GM23338 (cell line): ENCODE results near the gene DUSP15. TPM values are rescaled to one million over a fixed set of nuclear protein-coding genes. Genes with fewer than 3 reads are reported as not detected.

Experiments
- ATAC-seq: fragments of 200-7000 bp; cut with Tn5 transposase; 3 replicates; pipeline ENCODE4 v1.9.1; 2020
- DNase-seq: peaks from one replicate; pipeline ENCODE4 v3.0.0-alpha.2; 2015; ENCODE audit warnings: low spot score
- H2AFZ ChIP-seq: fragments of 200-600 bp; sonication (generic); 2 replicates; pipeline ENCODE4 v1.8.0; 2016; ENCODE audit warnings: antibody characterized with exemption, mild to moderate bottlenecking, moderate library complexity
- H3F3A ChIP-seq: fragments of 200-600 bp; sonication (generic); replicated peaks from 2 replicates; pipeline ENCODE4 v1.8.0; 2017; ENCODE audit warnings: antibody characterized with exemption, mixed run types, low read depth
- H3K27ac ChIP-seq: fragments of 200-600 bp; sonication (generic); 2 replicates; pipeline ENCODE4 v1.6.1; 2016; ENCODE audit warnings: low read depth
- H3K27me3 ChIP-seq: fragments of 200-600 bp; sonication (generic); 2 replicates; pipeline ENCODE4 v1.8.0; 2016; ENCODE audit warnings: mild to moderate bottlenecking, mixed run types, moderate library complexity; ENCODE audit not compliant: insufficient read depth
- H3K36me3 ChIP-seq: fragments of 200-600 bp; sonication (generic); 2 replicates; pipeline ENCODE4 v1.8.0; 2016; ENCODE audit warnings: mild to moderate bottlenecking; ENCODE audit not compliant: insufficient read depth
- H3K4me1 ChIP-seq: fragments of 200-600 bp; sonication (generic); 2 replicates; pipeline ENCODE4 v1.8.0; 2016; ENCODE audit warnings: mild to moderate bottlenecking, moderate library complexity; ENCODE audit not compliant: insufficient read depth
- H3K4me2 ChIP-seq: fragments of 200-600 bp; sonication (generic); 2 replicates; pipeline ENCODE4 v1.7.1; 2017; ENCODE audit warnings: mixed run types
- H3K4me3 ChIP-seq: fragments of 200-600 bp; sonication (generic); 2 replicates; pipeline ENCODE4 v1.6.1; 2016; ENCODE audit warnings: mixed run types
- H3K79me2 ChIP-seq: fragments of 200-600 bp; sonication (generic); replicated peaks from 2 replicates; pipeline ENCODE4 v1.8.0; 2017; ENCODE audit warnings: mild to moderate bottlenecking; ENCODE audit not compliant: insufficient read depth
- H3K9me2 ChIP-seq: fragments of 200-600 bp; sonication (generic); 2 replicates; pipeline ENCODE4 v1.8.0; 2017; ENCODE audit not compliant: insufficient read depth
- H4K20me1 ChIP-seq: fragments of 200-600 bp; sonication (generic); replicated peaks from 2 replicates; pipeline ENCODE4 v1.8.0; 2017; ENCODE audit warnings: mild to moderate bottlenecking; ENCODE audit not compliant: insufficient read depth
- H3K27ac Mint-ChIP-seq: 2 replicates; pipeline ENCODE4 v1.8.0; 2020; ENCODE audit warnings: inconsistent platforms, mild to moderate bottlenecking, moderate library complexity, mixed read lengths
- H3K27me3 Mint-ChIP-seq: 3 replicates; pipeline ENCODE4 v1.8.0; 2022; ENCODE audit warnings: low read depth, mild to moderate bottlenecking, moderate library complexity, mixed read lengths, inconsistent platforms; ENCODE audit not compliant: insufficient read depth, poor library complexity
- H3K36me3 Mint-ChIP-seq: 3 replicates; pipeline ENCODE4 v1.8.0; 2021; ENCODE audit warnings: low read depth, mild to moderate bottlenecking, inconsistent platforms, moderate library complexity, mixed read lengths
- H3K4me1 Mint-ChIP-seq: 3 replicates; pipeline ENCODE4 v1.8.0; 2020; ENCODE audit warnings: mild to moderate bottlenecking, inconsistent platforms, mixed read lengths
- H3K4me3 Mint-ChIP-seq: 3 replicates; pipeline ENCODE4 v1.8.0; 2021; ENCODE audit warnings: moderate library complexity, mild to moderate bottlenecking, inconsistent platforms, mixed read lengths
- H3K9me3 Mint-ChIP-seq: 3 replicates; pipeline ENCODE4 v1.8.0; 2020; ENCODE audit warnings: moderate library complexity, mild to moderate bottlenecking, inconsistent platforms, mixed read lengths
- CREB1 ChIP-seq: fragments of 250-450 bp; sonication (Bioruptor Pico); IDR thresholded peaks from 2 replicates; pipeline ENCODE4 v1.5.0; 2020; ENCODE audit warnings: low read depth, mild to moderate bottlenecking, moderate library complexity
- EZH2 ChIP-seq: fragments of 200-600 bp; sonication (generic); IDR thresholded peaks from one replicate; pipeline ENCODE4 v1.8.0; 2017; ENCODE audit warnings: antibody characterized with exemption, mild to moderate bottlenecking, low read depth; ENCODE audit not compliant: unreplicated experiment
- EZH2phosphoT487 ChIP-seq: fragments of 200-600 bp; sonication (generic); IDR thresholded peaks from one replicate; pipeline ENCODE4 v1.8.1; 2018; ENCODE audit warnings: antibody characterized with exemption; ENCODE audit not compliant: unreplicated experiment
- JUNB ChIP-seq: IDR thresholded peaks from one replicate; pipeline ENCODE4 v1.6.1; 2016; ENCODE audit warnings: antibody characterized with exemption; ENCODE audit not compliant: unreplicated experiment
- NANOG ChIP-seq: IDR thresholded peaks from 2 replicates; pipeline ENCODE4 v1.6.1; 2016; ENCODE audit warnings: antibody characterized with exemption, borderline replicate concordance
- POLR2AphosphoS5 ChIP-seq: IDR thresholded peaks from 2 replicates; pipeline ENCODE4 v1.6.1; 2016; ENCODE audit warnings: antibody characterized with exemption, low read depth
- STAT1 ChIP-seq: IDR thresholded peaks from one replicate; pipeline ENCODE4 v1.6.1; 2016; ENCODE audit warnings: antibody characterized with exemption; ENCODE audit not compliant: unreplicated experiment
- ZNF114 ChIP-seq: fragments of 250-450 bp; sonication (Bioruptor Pico); IDR thresholded peaks from 2 replicates; pipeline ENCODE4 v1.5.0; 2020; ENCODE audit warnings: mild to moderate bottlenecking, moderate library complexity
- ZNF331 ChIP-seq: fragments of 250-450 bp; sonication (Bioruptor Pico); IDR thresholded peaks from 2 replicates; pipeline ENCODE4 v1.5.0; 2020; ENCODE audit warnings: low read depth, mild to moderate bottlenecking, moderate library complexity
- ZNF462 ChIP-seq: fragments of 250-450 bp; sonication (Bioruptor Pico); IDR thresholded peaks from 2 replicates; pipeline ENCODE4 v1.5.0; 2020; ENCODE audit warnings: mild to moderate bottlenecking, moderate library complexity
- polyA plus RNA-seq: library from polyadenylated mRNA; unstranded; fragments of >200 nt; fragmentation: Nextera tagmentation; extraction: Ambion mirVana; gene quantifications from 2 replicates; pipeline ENCODE4 v1.2.1, GENCODE V29; 2016
- total RNA-seq: library from RNA; depleted of rRNA; stranded (reverse); fragments of >200 nt; shearing (Covaris generic); gene quantifications from 2 replicates; pipeline ENCODE4 v1.2.3, GENCODE V29; 2014
- TF ChIP-seq, protein P1 (sequence below), 2 experiments: fragments of 200-600 bp in 1 of 2; sonication (generic) in 1 of 2; conservative IDR thresholded peaks; 2 replicates each; pipeline versions ENCODE4 v1.5.1 to v1.6.1; 2016 to 2017; ENCODE audit warnings: antibody characterized with exemption in 2 of 2, low read depth in 2 of 2, mild to moderate bottlenecking in 2 of 2, moderate library complexity in 1 of 2
- TF ChIP-seq, protein P2 (sequence below): IDR thresholded peaks from one replicate; pipeline ENCODE4 v1.6.1; 2018; ENCODE audit warnings: antibody characterized with exemption; ENCODE audit not compliant: unreplicated experiment

Gene DUSP15
- total and polyA plus RNA-seq, 2 experiments from 2014 or later: 0.61 to 2.8 TPM

- TF ChIP-seq ZNF462 (CRISPR knock-in tag) (no peak), STAT1 (no peak), CREB1 (CRISPR knock-in tag) (no peak)
These were observed 44.3 kb downstream of the DUSP15 start (continued) for GRCh38 chr20:31826074-31826473.

GRCh38 chr20:31824554-31825313 lies 45.6 kb downstream of the DUSP15 start:
- Mint-ChIP-seq H3K27me3 (peaks cover 7% of the 10 kb centered on the region), H3K9me3 (no peaks in the 10 kb centered on the region; the same call in 1 of the 3 replicates), H3K36me3 (no peaks in the 10 kb centered on the region), H3K4me1 (peaks cover 3% of the 10 kb centered on the region; the same call in 2 of the 3 replicates), H3K4me3 (no peak overlapping the region), H3K27ac (no peak overlapping the region)
- Histone ChIP-seq H2AFZ (no peak overlapping the region), H3K79me2 (no peaks in the 10 kb centered on the region), H3K9me2 (no peaks in the 10 kb centered on the region), H3K4me2 (no peak overlapping the region), H3K4me3 (no peak overlapping the region), H3F3A (0 out of 2 replicates have a peak, but pooled peaks cover 9% of the 10 kb centered on the region), H3K27ac (no peak overlapping the region), H4K20me1 (no peaks in the 10 kb centered on the region; the same call in 1 of the 2 replicates), H3K4me1 (peaks cover 4% of the 10 kb centered on the region), H3K36me3 (no peaks in the 10 kb centered on the region), H3K27me3 (no peaks in the 10 kb centered on the region)
- no peak for ATAC-seq
- no peak for DNase-seq
- TF ChIP-seq STAT1 (no peak), EZH2 (no peak), JUNB (no peak), NANOG (no peak), POLR2AphosphoS5 (no peak), EZH2phosphoT487 (no peak), CREB1 (CRISPR knock-in tag) (no peak), ZNF331 (CRISPR knock-in tag) (no peak), ZNF114 (CRISPR knock-in tag) (no peak)
- TF ChIP-seq, protein P1, sequence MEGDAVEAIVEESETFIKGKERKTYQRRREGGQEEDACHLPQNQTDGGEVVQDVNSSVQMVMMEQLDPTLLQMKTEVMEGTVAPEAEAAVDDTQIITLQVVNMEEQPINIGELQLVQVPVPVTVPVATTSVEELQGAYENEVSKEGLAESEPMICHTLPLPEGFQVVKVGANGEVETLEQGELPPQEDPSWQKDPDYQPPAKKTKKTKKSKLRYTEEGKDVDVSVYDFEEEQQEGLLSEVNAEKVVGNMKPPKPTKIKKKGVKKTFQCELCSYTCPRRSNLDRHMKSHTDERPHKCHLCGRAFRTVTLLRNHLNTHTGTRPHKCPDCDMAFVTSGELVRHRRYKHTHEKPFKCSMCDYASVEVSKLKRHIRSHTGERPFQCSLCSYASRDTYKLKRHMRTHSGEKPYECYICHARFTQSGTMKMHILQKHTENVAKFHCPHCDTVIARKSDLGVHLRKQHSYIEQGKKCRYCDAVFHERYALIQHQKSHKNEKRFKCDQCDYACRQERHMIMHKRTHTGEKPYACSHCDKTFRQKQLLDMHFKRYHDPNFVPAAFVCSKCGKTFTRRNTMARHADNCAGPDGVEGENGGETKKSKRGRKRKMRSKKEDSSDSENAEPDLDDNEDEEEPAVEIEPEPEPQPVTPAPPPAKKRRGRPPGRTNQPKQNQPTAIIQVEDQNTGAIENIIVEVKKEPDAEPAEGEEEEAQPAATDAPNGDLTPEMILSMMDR (conservative IDR thresholded peaks at IDR 0.05; ENCODE audit: low read depth in 2 of 2): no peak
- TF ChIP-seq, protein P2, sequence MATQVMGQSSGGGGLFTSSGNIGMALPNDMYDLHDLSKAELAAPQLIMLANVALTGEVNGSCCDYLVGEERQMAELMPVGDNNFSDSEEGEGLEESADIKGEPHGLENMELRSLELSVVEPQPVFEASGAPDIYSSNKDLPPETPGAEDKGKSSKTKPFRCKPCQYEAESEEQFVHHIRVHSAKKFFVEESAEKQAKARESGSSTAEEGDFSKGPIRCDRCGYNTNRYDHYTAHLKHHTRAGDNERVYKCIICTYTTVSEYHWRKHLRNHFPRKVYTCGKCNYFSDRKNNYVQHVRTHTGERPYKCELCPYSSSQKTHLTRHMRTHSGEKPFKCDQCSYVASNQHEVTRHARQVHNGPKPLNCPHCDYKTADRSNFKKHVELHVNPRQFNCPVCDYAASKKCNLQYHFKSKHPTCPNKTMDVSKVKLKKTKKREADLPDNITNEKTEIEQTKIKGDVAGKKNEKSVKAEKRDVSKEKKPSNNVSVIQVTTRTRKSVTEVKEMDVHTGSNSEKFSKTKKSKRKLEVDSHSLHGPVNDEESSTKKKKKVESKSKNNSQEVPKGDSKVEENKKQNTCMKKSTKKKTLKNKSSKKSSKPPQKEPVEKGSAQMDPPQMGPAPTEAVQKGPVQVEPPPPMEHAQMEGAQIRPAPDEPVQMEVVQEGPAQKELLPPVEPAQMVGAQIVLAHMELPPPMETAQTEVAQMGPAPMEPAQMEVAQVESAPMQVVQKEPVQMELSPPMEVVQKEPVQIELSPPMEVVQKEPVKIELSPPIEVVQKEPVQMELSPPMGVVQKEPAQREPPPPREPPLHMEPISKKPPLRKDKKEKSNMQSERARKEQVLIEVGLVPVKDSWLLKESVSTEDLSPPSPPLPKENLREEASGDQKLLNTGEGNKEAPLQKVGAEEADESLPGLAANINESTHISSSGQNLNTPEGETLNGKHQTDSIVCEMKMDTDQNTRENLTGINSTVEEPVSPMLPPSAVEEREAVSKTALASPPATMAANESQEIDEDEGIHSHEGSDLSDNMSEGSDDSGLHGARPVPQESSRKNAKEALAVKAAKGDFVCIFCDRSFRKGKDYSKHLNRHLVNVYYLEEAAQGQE: no peak
